Heart left ventricle (tissue), 16 donors: ENCODE data around the gene FOXC1. TPM values are rescaled to one million over a fixed set of nuclear protein-coding genes. Genes with fewer than 3 reads are reported as not detected.

ENCODE experiments used
- ATAC-seq, 4 donors: fragments of 200-7000 bp; cut with Tn5 transposase; one replicate each; pipeline ENCODE4 v1.9.1; 2020 to 2022; ENCODE audit warnings: moderate library complexity in 4 of 4, mild to moderate bottlenecking in 3 of 4, moderate number of reproducible peaks in 1 of 4
- DNase-seq, 5 donors: peaks; one replicate each; pipeline ENCODE4 v3.0.0-alpha.2; 2020
- H3K27ac ChIP-seq, 12 donors: fragments of 200-600 bp; sonication (generic) in 4 of 12; one replicate each; pipeline versions ENCODE4 v1.5.0 to v1.8.0; 2016 to 2022; ENCODE audit warnings: mild to moderate bottlenecking in 2 of 12
- H3K27me3 ChIP-seq, 9 donors: fragments of 200-600 bp; sonication (generic) in 2 of 9; one replicate each; pipeline versions ENCODE4 v1.5.1 to v1.8.0; 2016 to 2022; ENCODE audit warnings: mild to moderate bottlenecking in 3 of 9
- H3K36me3 ChIP-seq, 9 donors: fragments of 200-600 bp; sonication (generic) in 2 of 9; one replicate each; pipeline versions ENCODE4 v1.5.0 to v1.8.0; 2018 to 2022; ENCODE audit warnings: mild to moderate bottlenecking in 2 of 9
- H3K4me1 ChIP-seq, 12 donors: fragments of 200-600 bp; sonication (generic) in 4 of 12; one replicate each; pipeline versions ENCODE4 v1.5.0 to v1.8.0; 2016 to 2022; ENCODE audit warnings: mild to moderate bottlenecking in 3 of 12
- H3K4me3 ChIP-seq, 12 donors: fragments of 200-600 bp; sonication (generic) in 4 of 12; one replicate each; pipeline versions ENCODE4 v1.5.0 to v1.8.0; 2017 to 2022; ENCODE audit warnings: mild to moderate bottlenecking in 9 of 12, moderate library complexity in 4 of 12
- H3K9me3 ChIP-seq, 12 donors: fragments of 200-600 bp; sonication (generic) in 4 of 12; one replicate each; pipeline versions ENCODE4 v1.5.0 to v1.8.0; 2016 to 2022; ENCODE audit warnings: mild to moderate bottlenecking in 1 of 12
- CTCF ChIP-seq, 12 donors: fragments of 200-600 bp; sonication (generic) in 4 of 12; IDR thresholded peaks; one replicate each; pipeline versions ENCODE4 v1.5.0 to v1.8.0; 2018 to 2022; ENCODE audit warnings: antibody characterized with exemption in 12 of 12, mild to moderate bottlenecking in 5 of 12
- POLR2A ChIP-seq, 2 donors: fragments of 450-650 bp; IDR thresholded peaks; one replicate each; pipeline ENCODE4 v1.6.1; 2017; ENCODE audit warnings: antibody characterized with exemption in 2 of 2, mild to moderate bottlenecking in 2 of 2, moderate library complexity in 2 of 2
- WGBS, 4 donors: extraction: QIAGEN DNeasy Blood & Tissue Kit in 2 of 4; methylation state at CpG; one replicate each; pipeline versions ENCODE4 v1.1.5 to v1.1.7; 2013 to 2018; 5-methylcytosine and 5-hydroxymethylcytosine counted together
- intact Hi-C, 10 donors: fragments of 100-400 bp; cut with DNase I; formaldehyde crosslinking; loops; one replicate each; pipeline versions ENCODE4 v1.11.1 to v1.14.2; 2022
- polyA plus RNA-seq, 2 donors: library from polyadenylated mRNA; stranded (reverse); fragments of 200-250 nt; gene quantifications; one replicate each; pipeline ENCODE4 v1.2.3, GENCODE V29; 2013
- total RNA-seq, 9 donors: library from RNA; depleted of rRNA in 2 of 9; stranded (reverse); fragments of >200 nt in 2 of 9; fragmentation: NEBNext Ultra II Directional in 3 of 9; extraction: Animal tissue kit (Norgen Biotek cat#: 25700) in 3 of 9; gene quantifications; one replicate each; pipeline versions ENCODE4 v1.1.0 to v1.2.4, GENCODE V29; 2016 to 2023
- donor health status: ischemic (EF 13 %, LVEDD 7.1; RV severe dilation, severe dysfunction).
- donor health status: healthy with polysubstance abuse.
- donor health status: DM: no; HTN: yes; CAD: no.
- donor health status: DM: no; HTN: no; CAD: no.
- donor health status: ischemic (EF 25% LVEDD 6.9; RV normal size, moderate dysfunction).
- donor health status: ischemic (EF 25% LVEDD 5.7; RV mildly dilated, moderate dysfunction).
- donor health status: healthy.
- donor health status: DM: yes; HTN: yes; CAD: no.
- donor health status: ischemic (EF 35%, LVEDD 5.7; RV mildly dilated, moderate dysfunction).
- donor health status: nonischemic (EF 11% LVEDD 7.7; RV severe dilation, severe dysfunction).
- donor health status: DM: yes; HTN: yes; CAD: no.
- donor health status: PGD.
- donor health status: ischemic (EF 29% LVEDD 5.4; RV normal size, mild dysfunction).
- donor health status: nonischemic (EF 23%, LVEDD 6.1; RV moderate dilation, normal function).

FOXC1 gene
- total and polyA plus RNA-seq, 11 donors: 1.8 to 6.3 (median 3.3) TPM

GRCh38 chr6:1639430-1639829 is 29.7 kb downstream of the FOXC1 start:
- 85 to 92% (median 90%) methylated on average over 9 of the region's 9 CpGs for WGBS, 4 donors
- no peak overlapping the region for H3K4me3 ChIP-seq
- no peaks in the 10 kb centered on the region for H3K9me3 ChIP-seq
- DNase-seq (no peak), ATAC-seq (no peak)
- peaks cover 0 to 30% (median 10%) of the 10 kb centered on the region in 12 donors for H3K4me1 ChIP-seq
- H3K27me3 ChIP-seq: no peaks in the 10 kb centered on the region
- TF ChIP-seq CTCF (IDR thresholded peaks at IDR 0.05): no peak
- TF ChIP-seq POLR2A (IDR thresholded peaks at IDR 0.05): no peak
- H3K36me3 ChIP-seq: no peaks in the 10 kb centered on the region
- intact Hi-C loops: loop anchor here in 1 of 10 donors (5.0 kb wide), 1 partner anchor 38 kb away; no protein-coding TSS in a partner anchor
- no peak overlapping the region for H3K27ac ChIP-seq

- no peak for ATAC-seq
- DNase-seq: no peak
- no peaks in the 10 kb centered on the region for H3K36me3 ChIP-seq
- TF ChIP-seq POLR2A (IDR thresholded peaks at IDR 0.05): no peak
- TF ChIP-seq CTCF (IDR thresholded peaks at IDR 0.05): no peak
- intact Hi-C loops: no loop called here
- WGBS, 4 donors: 93 to 95% (median 94%) methylated on average over 8 of the region's 8 CpGs
- H3K4me1 ChIP-seq: peaks cover 0 to 19% (median 3%) of the 10 kb centered on the region in 12 donors
- H3K27me3 ChIP-seq: no peaks in the 10 kb centered on the region
- no peaks in the 10 kb centered on the region for H3K9me3 ChIP-seq
- H3K27ac ChIP-seq: no peak overlapping the region
- no peak overlapping the region for H3K4me3 ChIP-seq
Observed at GRCh38 chr6:1640476-1640875, 30.8 kb downstream of the FOXC1 start.

GRCh38 chr6:1641343-1641885 is 31.7 kb downstream of the FOXC1 start:
- intact Hi-C loops: no loop called here
- Histone ChIP-seq H3K36me3 (no peaks in the 10 kb centered on the region), H3K27ac (no peak overlapping the region), H3K9me3 (no peaks in the 10 kb centered on the region), H3K4me1 (peaks cover 0 to 10% (median 0%) of the 10 kb centered on the region in 12 donors), H3K27me3 (no peaks in the 10 kb centered on the region), H3K4me3 (no peak overlapping the region)
- no peak for TF ChIP-seq POLR2A (IDR thresholded peaks at IDR 0.05)
- no peak for TF ChIP-seq CTCF (IDR thresholded peaks at IDR 0.05)
- WGBS, 4 donors: 84 to 88% (median 84%) methylated on average over 12 of the region's 12 CpGs
- ATAC-seq (peak in 1 of 4 donors; percentile 34), DNase-seq (no peak)

GRCh38 chr6:1643111-1643510 is 33.4 kb downstream of the FOXC1 start:
- Histone ChIP-seq H3K4me3 (no peak overlapping the region), H3K9me3 (no peaks in the 10 kb centered on the region), H3K27me3 (no peaks in the 10 kb centered on the region), H3K27ac (no peak overlapping the region), H3K36me3 (no peaks in the 10 kb centered on the region), H3K4me1 (peaks cover 0 to 10% (median 0%) of the 10 kb centered on the region in 12 donors)
- no peak for ATAC-seq
- no peak for DNase-seq
- no peak for TF ChIP-seq CTCF (IDR thresholded peaks at IDR 0.05)
- no peak for TF ChIP-seq POLR2A (IDR thresholded peaks at IDR 0.05)
- intact Hi-C loops: no loop called here
- WGBS, 4 donors: 38 to 64% (median 60%) methylated on average over 6 to 7 of the region's 7 CpGs
